HepG2 (cell line): ENCODE data around the gene ADORA2B. TPM values are rescaled to one million over a fixed set of nuclear protein-coding genes. Genes with fewer than 3 reads are reported as not detected.
A peak's percentile ranks its signal among the peaks of the same experiment; 100 is the strongest.

Experiments
- ATF6 ChIP-seq: sonication (generic); formaldehyde crosslinking; conservative IDR thresholded peaks from 2 replicates; pipeline ENCODE4 v1.4.0; 2020; ENCODE audit warnings: missing genetic modification reagents
- DMTF1 ChIP-seq: sonication (generic); formaldehyde crosslinking; IDR thresholded peaks from 2 replicates; pipeline ENCODE4 v1.4.0; 2020; ENCODE audit warnings: mild to moderate bottlenecking, missing genetic modification reagents
- E2F1 ChIP-seq: sonication (generic); formaldehyde crosslinking; IDR thresholded peaks from 2 replicates; pipeline ENCODE4 v1.5.0; 2020; ENCODE audit warnings: missing genetic modification reagents
- GLI4 ChIP-seq: sonication (generic); formaldehyde crosslinking; IDR thresholded peaks from 2 replicates; pipeline ENCODE4 v1.5.1; 2020; ENCODE audit warnings: missing genetic modification reagents, mild to moderate bottlenecking, moderate library complexity, borderline replicate concordance
- NAIF1 ChIP-seq: sonication (generic); formaldehyde crosslinking; IDR thresholded peaks from 2 replicates; pipeline ENCODE4 v1.5.0; 2020; ENCODE audit warnings: mild to moderate bottlenecking, missing genetic modification reagents, borderline replicate concordance
- NFAT5 ChIP-seq: sonication (generic); formaldehyde crosslinking; IDR thresholded peaks from 2 replicates; pipeline ENCODE4 v1.4.0; 2020; ENCODE audit warnings: missing genetic modification reagents
- SPEN ChIP-seq: sonication (generic); formaldehyde crosslinking; IDR thresholded peaks from 2 replicates; pipeline ENCODE4 v1.5.1; 2020; ENCODE audit warnings: low read depth, mild to moderate bottlenecking, missing genetic modification reagents
- TERF1 ChIP-seq: sonication (generic); formaldehyde crosslinking; IDR thresholded peaks from 2 replicates; pipeline ENCODE4 v1.8.0; 2022; ENCODE audit warnings: mild to moderate bottlenecking, missing genetic modification reagents, moderate library complexity
- ZBTB21 ChIP-seq: sonication (generic); formaldehyde crosslinking; IDR thresholded peaks from 2 replicates; pipeline ENCODE4 v1.4.0; 2020; ENCODE audit warnings: missing genetic modification reagents
- ZBTB46 ChIP-seq: sonication (generic); formaldehyde crosslinking; IDR thresholded peaks from 2 replicates; pipeline ENCODE4 v1.4.0; 2020; ENCODE audit warnings: mild to moderate bottlenecking, missing genetic modification reagents, borderline replicate concordance
- ZEB1 ChIP-seq: IDR thresholded peaks from 2 replicates; pipeline ENCODE4 v1.6.1; 2012; ENCODE audit warnings: mild to moderate bottlenecking, low read depth, inconsistent platforms; ENCODE audit not compliant: insufficient replicate concordance
- ZNF431 ChIP-seq: sonication (generic); formaldehyde crosslinking; IDR thresholded peaks from 2 replicates; pipeline ENCODE4 v1.9.0; 2022; ENCODE audit warnings: missing genetic modification reagents, low read depth, mild to moderate bottlenecking, borderline replicate concordance
- ZSCAN12 ChIP-seq: sonication (generic); formaldehyde crosslinking; IDR thresholded peaks from 2 replicates; pipeline ENCODE4 v1.9.0; 2021; ENCODE audit warnings: mild to moderate bottlenecking, missing genetic modification reagents
- polyA plus RNA-seq, 8 experiments: library from polyadenylated mRNA; depleted of rRNA in 3 of 8; stranded (reverse) in 7 of 8; unstranded in 1 of 8; fragments of >200 nt; fragmentation: Illumina TruSeq in 4 of 8; extraction: Trizol in 4 of 8; gene quantifications; 2 replicates each; pipeline versions ENCODE4 v1.2.1 to v1.2.3, GENCODE V29; 2011 to 2016; ENCODE audit warnings: low read depth in 4 of 8, missing spikeins in 1 of 8, mixed read lengths in 1 of 8; ENCODE audit not compliant: insufficient read depth in 1 of 8
- total RNA-seq, 5 experiments: library from RNA; depleted of rRNA; stranded (reverse); fragments of >200 nt; fragmentation: Illumina TruSeq; extraction: Trizol; gene quantifications; 2 replicates each; pipeline ENCODE4 v1.2.3, GENCODE V29; 2016; ENCODE audit warnings: low read depth in 1 of 5

The ADORA2B gene
- total and polyA plus RNA-seq, 2 of the 13 experiments (the other 11 are each of a cell fraction or from before 2014, with no cell fraction given) = 10.4 to 20.0 TPM

GRCh38 chr17:15999141-15999973 is 54.4 kb downstream of the ADORA2B start, which contains the start of the genes TTC19 and ZSWIM7 (continued):
- TF ChIP-seq ZNF431 (CRISPR knock-in tag) = no peak; the same call in 1 of the 2 replicates
- no peak for TF ChIP-seq ZSCAN12 (CRISPR knock-in tag)
- TF ChIP-seq ATF6 (CRISPR knock-in tag) = 0 out of 2 replicates have a peak, but pooled peaks have one; percentile 44
- no peak for TF ChIP-seq DMTF1 (CRISPR knock-in tag)
- peak; percentile 90; the same call in 1 of the 2 replicates for TF ChIP-seq GLI4
- no peak for TF ChIP-seq ZBTB46 (CRISPR knock-in tag)
- TF ChIP-seq E2F1 (CRISPR knock-in tag) = peak; percentile 56
- TF ChIP-seq TERF1 (CRISPR knock-in tag) = no peak
- no peak for TF ChIP-seq ZEB1
- peak; percentile 98 for TF ChIP-seq ZBTB21 (CRISPR knock-in tag)
- peak; percentile 88 for TF ChIP-seq SPEN (CRISPR knock-in tag)
- TF ChIP-seq NAIF1 (CRISPR knock-in tag) = peak; percentile 92; the same call in 1 of the 2 replicates
- TF ChIP-seq NFAT5 = peak; percentile 94; the same call in 1 of the 2 replicates
